GM23248 (cell line): ENCODE results near the gene RNF11.

Experiments used
- EZH2 ChIP-seq: fragments of 200-600 bp; sonication (generic); IDR thresholded peaks from 2 replicates; pipeline ENCODE4 v1.6.1; 2018; ENCODE audit warnings: antibody characterized with exemption, mild to moderate bottlenecking; ENCODE audit not compliant: insufficient read depth, poor library complexity, severe bottlenecking
- EZH2phosphoT487 ChIP-seq: fragments of 200-600 bp; sonication (generic); IDR thresholded peaks from 2 replicates; pipeline ENCODE4 v1.6.1; 2018; ENCODE audit warnings: antibody characterized with exemption, moderate library complexity, mild to moderate bottlenecking, low read depth; ENCODE audit not compliant: insufficient read depth

DNA sequence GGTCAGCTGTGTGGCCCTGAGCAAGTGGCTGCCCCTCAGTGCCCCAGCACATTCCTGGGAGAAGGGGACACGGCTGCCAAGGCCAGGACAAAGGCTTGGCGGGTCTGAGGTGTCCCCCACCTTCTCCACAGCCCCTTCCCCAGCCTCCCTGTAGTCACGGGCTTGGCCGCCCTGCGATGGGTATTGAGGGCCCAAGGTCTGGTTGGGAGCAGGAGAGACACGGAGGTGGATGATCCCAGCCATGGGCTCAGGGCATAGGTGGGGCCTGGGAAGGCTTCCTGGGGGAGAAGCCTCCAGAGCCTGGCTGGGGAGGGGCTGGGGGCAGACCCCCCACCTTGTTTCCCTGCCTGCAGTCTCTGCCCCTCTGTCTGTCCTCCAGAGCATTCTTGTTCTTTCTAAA, 67.2 kb downstream of the RNF11 start:
- TF ChIP-seq EZH2 (no peak), EZH2phosphoT487 (no peak)
